ENCODE measurements around the gene PLEKHM2.

The PLEKHM2 gene

DNA sequence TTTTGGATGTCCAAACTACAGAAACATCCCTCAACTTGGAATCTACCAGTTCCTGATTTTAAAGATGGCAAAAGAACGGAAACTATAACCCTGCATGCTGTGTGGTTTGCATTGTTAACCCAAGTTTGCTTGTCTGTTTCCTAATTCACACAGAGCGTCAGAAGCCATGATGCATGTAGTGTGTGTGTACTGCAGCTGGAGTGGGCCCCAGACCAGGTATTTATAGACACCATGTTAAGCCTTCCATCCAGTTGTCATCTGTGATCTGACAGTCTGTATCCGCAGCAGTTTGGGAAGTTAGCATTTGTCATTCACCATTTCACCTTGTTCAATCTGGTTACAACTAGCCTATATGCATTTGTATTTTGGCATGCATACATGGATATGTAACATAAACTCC is 27.7 kb upstream of the PLEKHM2 start:
- Histone ChIP-seq H3K27me3 (ENCODE audit: control insufficient read depth, insufficient read depth, low read length) (no peaks in the 10 kb centered on the region), H3K36me3 (ENCODE audit: control insufficient read depth, insufficient read depth, low read length) (peaks cover 87% of the 10 kb centered on the region), H3K4me3 (ENCODE audit: low read depth, low read length) (no peak overlapping the region), H3K4me1 (ENCODE audit: control insufficient read depth, insufficient read depth, low read length) (no peaks in the 10 kb centered on the region), H3K9me3 (ENCODE audit: control insufficient read depth, insufficient read depth, low read length) (no peaks in the 10 kb centered on the region), H3K9ac (ENCODE audit: low read depth, low read length) (no peak overlapping the region), H3K27ac (ENCODE audit: low read depth, low read length) (no peak overlapping the region)

DNA sequence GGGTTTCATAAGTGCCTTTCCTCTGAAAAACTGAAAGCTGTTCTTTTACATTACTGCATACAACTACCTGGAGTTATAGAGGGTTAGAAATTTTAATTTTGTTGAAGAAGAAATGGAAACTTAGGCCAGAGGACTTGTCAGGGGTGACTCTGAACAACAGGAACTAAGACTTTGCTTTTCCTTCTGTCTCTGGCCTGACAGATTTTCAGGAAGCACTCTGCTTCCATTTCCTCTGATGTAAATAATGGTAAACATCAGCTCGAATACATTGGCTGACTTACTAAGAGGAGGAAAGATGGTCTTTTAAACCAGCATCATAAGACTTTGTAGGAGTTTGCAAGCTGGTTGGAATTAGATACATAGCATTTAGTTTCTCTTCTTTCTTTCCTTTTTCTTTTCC is 27.1 kb upstream of the PLEKHM2 start:
- no peak overlapping the region for H3K4me3 ChIP-seq (ENCODE audit: low read depth, low read length)
- H3K27me3 ChIP-seq (ENCODE audit: control insufficient read depth, insufficient read depth, low read length): no peaks in the 10 kb centered on the region
- no peak overlapping the region for H3K9ac ChIP-seq (ENCODE audit: low read depth, low read length)
- H3K4me1 ChIP-seq (ENCODE audit: control insufficient read depth, insufficient read depth, low read length): no peaks in the 10 kb centered on the region
- no peaks in the 10 kb centered on the region for H3K9me3 ChIP-seq (ENCODE audit: control insufficient read depth, insufficient read depth, low read length)
- H3K36me3 ChIP-seq (ENCODE audit: control insufficient read depth, insufficient read depth, low read length): peaks cover 87% of the 10 kb centered on the region
- H3K27ac ChIP-seq (ENCODE audit: low read depth, low read length): no peak overlapping the region

DNA sequence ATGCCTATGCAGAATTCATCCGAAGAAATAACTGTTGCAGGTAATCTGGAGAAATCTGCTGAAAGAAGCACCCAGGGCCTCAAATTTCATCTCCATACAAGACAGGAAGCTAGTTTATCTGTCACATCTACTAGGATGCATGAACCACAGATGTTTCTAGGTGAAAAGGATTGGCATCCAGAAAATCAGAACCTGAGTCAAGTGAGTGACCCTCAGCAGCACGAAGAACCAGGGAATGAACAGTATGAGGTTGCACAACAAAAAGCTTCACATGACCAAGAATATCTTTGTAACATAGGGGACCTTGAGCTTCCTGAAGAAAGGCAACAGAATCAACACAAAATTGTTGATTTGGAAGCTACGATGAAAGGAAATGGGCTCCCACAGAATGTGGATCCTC is 24.0 kb upstream of the PLEKHM2 start:
- Histone ChIP-seq H3K9me3 (ENCODE audit: control insufficient read depth, insufficient read depth, low read length) (no peaks in the 10 kb centered on the region), H3K4me3 (ENCODE audit: low read depth, low read length) (no peak overlapping the region), H3K36me3 (ENCODE audit: control insufficient read depth, insufficient read depth, low read length) (peaks cover 68% of the 10 kb centered on the region), H3K27ac (ENCODE audit: low read depth, low read length) (no peak overlapping the region), H3K9ac (ENCODE audit: low read depth, low read length) (no peak overlapping the region), H3K4me1 (ENCODE audit: control insufficient read depth, insufficient read depth, low read length) (no peaks in the 10 kb centered on the region), H3K27me3 (ENCODE audit: control insufficient read depth, insufficient read depth, low read length) (no peaks in the 10 kb centered on the region)

DNA sequence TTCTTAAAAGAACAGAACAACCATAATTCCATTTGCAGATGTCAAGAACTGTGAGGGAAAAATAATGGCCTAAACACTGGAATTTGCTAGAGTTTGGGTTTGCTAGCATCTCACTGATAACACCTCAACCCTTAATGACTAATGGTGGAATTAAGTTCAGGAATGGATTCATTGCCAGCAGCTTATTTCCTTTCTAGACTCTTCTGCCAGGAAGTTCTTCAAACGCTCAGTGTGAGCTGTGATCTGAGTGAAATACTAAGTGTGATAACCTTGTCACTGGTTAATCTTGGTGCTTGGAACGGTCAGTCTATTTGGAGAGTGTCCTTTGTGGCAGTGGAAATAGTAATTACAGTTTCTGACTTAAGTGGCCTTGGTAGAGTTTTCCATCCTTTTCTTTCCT is 21.6 kb upstream of the PLEKHM2 start:
- Histone ChIP-seq H3K36me3 (ENCODE audit: control insufficient read depth, insufficient read depth, low read length) (peaks cover 47% of the 10 kb centered on the region), H3K4me3 (ENCODE audit: low read depth, low read length) (no peak overlapping the region), H3K27me3 (ENCODE audit: control insufficient read depth, insufficient read depth, low read length) (no peaks in the 10 kb centered on the region), H3K27ac (ENCODE audit: low read depth, low read length) (no peak overlapping the region), H3K9ac (ENCODE audit: low read depth, low read length) (no peak overlapping the region), H3K9me3 (ENCODE audit: control insufficient read depth, insufficient read depth, low read length) (no peaks in the 10 kb centered on the region), H3K4me1 (ENCODE audit: control insufficient read depth, insufficient read depth, low read length) (no peaks in the 10 kb centered on the region)

DNA sequence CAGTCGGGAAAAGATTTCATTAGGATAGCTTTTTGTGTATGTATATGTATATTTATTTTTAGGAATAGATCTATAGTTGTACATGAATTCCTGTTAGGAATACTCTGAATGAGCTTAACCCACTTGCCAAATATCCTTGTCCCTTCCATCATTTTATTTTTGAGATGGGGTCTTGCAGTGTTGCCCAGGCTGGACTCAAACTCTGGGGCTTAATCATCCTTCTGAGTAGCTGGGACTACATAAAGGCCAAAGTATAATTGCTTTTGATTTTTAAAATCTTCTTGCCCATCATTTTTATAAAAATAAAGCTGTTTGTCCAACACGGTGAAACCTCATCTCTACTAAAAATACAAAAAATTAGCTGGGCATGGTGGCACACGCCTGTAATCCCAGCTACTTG is 20.2 kb upstream of the PLEKHM2 start:
- Histone ChIP-seq H3K9ac (ENCODE audit: low read depth, low read length) (no peak overlapping the region), H3K9me3 (ENCODE audit: control insufficient read depth, insufficient read depth, low read length) (no peaks in the 10 kb centered on the region), H3K27ac (ENCODE audit: low read depth, low read length) (no peak overlapping the region), H3K4me1 (ENCODE audit: control insufficient read depth, insufficient read depth, low read length) (peaks cover 4% of the 10 kb centered on the region; the same call in 1 of the 2 replicates), H3K4me3 (ENCODE audit: low read depth, low read length) (no peak overlapping the region), H3K27me3 (ENCODE audit: control insufficient read depth, insufficient read depth, low read length) (no peaks in the 10 kb centered on the region), H3K36me3 (ENCODE audit: control insufficient read depth, insufficient read depth, low read length) (peaks cover 37% of the 10 kb centered on the region)

DNA sequence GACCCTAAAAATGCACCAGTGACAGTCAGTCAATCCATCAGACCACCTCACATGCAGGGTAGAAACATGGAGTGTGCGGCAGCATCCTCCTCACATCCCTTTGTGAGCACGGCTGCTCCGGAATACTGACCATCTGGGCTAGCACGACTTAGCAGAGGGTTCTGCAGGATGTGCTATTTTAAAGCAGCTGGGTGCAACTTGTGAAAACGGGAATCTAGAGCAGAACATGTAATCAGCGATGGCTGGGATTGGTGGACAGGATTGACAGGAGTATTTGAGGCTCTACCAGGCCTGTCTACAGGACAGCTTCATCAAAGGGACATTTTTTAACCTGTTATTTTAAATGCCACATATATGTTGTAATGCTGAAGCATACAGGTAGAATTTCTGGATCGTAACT is 16.8 kb upstream of the PLEKHM2 start:
- no peak overlapping the region for H3K4me3 ChIP-seq (ENCODE audit: low read depth, low read length)
- H3K9me3 ChIP-seq (ENCODE audit: control insufficient read depth, insufficient read depth, low read length): no peaks in the 10 kb centered on the region
- peaks cover 7% of the 10 kb centered on the region; the same call in 1 of the 2 replicates for H3K4me1 ChIP-seq (ENCODE audit: control insufficient read depth, insufficient read depth, low read length)
- no peak overlapping the region for H3K27ac ChIP-seq (ENCODE audit: low read depth, low read length)
- H3K9ac ChIP-seq (ENCODE audit: low read depth, low read length): no peak overlapping the region
- H3K36me3 ChIP-seq (ENCODE audit: control insufficient read depth, insufficient read depth, low read length): peaks cover 3% of the 10 kb centered on the region
- no peaks in the 10 kb centered on the region for H3K27me3 ChIP-seq (ENCODE audit: control insufficient read depth, insufficient read depth, low read length)

DNA sequence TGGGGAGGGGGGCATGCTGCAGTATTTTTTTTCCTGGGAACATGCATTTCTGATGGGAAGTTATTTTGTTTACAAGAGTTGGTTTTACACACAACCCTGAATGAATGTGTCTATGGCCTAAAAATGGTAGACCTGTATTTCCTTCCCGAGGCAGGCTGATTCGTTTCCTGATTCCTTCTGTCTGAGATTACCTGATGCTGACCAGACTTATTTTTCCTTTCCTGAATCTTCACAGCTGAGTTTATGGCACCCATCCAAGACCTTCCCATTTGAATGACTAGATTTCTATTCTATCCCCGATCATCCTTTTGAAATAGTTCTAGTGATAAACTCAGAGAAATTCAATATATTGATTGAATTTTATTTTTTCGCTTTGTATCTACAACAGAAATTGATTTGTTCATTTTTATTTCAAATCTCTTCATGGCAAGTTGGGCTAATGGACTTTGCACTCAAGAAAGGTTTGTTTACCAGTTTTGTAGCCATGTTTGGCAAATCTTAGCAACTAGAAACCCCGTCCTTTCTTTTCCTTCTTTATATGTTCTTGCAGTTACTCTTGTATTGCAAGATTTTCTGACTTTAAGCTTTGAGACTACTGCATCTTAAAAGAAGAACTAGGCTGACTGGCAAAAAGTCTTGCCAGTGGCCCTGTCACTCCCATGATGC is 15.9 kb upstream of the PLEKHM2 start:
- no peaks in the 10 kb centered on the region for H3K27me3 ChIP-seq (ENCODE audit: control insufficient read depth, insufficient read depth, low read length)
- no peak overlapping the region for H3K4me3 ChIP-seq (ENCODE audit: low read depth, low read length)
- H3K27ac ChIP-seq (ENCODE audit: low read depth, low read length): no peak overlapping the region
- H3K36me3 ChIP-seq (ENCODE audit: control insufficient read depth, insufficient read depth, low read length): no peaks in the 10 kb centered on the region
- no peak overlapping the region for H3K9ac ChIP-seq (ENCODE audit: low read depth, low read length)
- H3K4me1 ChIP-seq (ENCODE audit: control insufficient read depth, insufficient read depth, low read length): peaks cover 7% of the 10 kb centered on the region; the same call in 1 of the 2 replicates
- H3K9me3 ChIP-seq (ENCODE audit: control insufficient read depth, insufficient read depth, low read length): no peaks in the 10 kb centered on the region

DNA sequence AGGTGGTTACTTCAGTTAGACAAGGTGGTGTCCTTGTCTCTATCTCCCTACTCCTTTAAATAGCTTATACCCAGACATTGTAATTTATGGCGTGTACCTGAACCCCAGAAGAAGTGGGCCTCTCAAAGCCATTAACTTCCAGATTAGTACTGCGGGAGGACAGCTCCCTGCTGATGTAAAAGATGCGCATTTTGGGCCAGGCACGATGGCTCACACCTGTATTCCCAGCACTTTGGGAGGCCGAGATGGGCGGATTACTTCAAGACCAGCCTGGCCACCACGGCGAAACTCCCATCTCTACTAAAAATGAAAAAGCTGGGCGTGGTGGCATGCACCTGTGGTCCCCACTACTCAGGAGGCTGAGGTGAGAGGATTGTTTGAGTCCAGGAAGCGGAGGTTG is 15.0 kb upstream of the PLEKHM2 start:
- Histone ChIP-seq H3K4me3 (ENCODE audit: low read depth, low read length) (no peak overlapping the region), H3K9ac (ENCODE audit: low read depth, low read length) (no peak overlapping the region), H3K36me3 (ENCODE audit: control insufficient read depth, insufficient read depth, low read length) (no peaks in the 10 kb centered on the region), H3K9me3 (ENCODE audit: control insufficient read depth, insufficient read depth, low read length) (no peaks in the 10 kb centered on the region), H3K27me3 (ENCODE audit: control insufficient read depth, insufficient read depth, low read length) (no peaks in the 10 kb centered on the region), H3K27ac (ENCODE audit: low read depth, low read length) (no peak overlapping the region), H3K4me1 (ENCODE audit: control insufficient read depth, insufficient read depth, low read length) (peaks cover 7% of the 10 kb centered on the region; the same call in 1 of the 2 replicates)

DNA sequence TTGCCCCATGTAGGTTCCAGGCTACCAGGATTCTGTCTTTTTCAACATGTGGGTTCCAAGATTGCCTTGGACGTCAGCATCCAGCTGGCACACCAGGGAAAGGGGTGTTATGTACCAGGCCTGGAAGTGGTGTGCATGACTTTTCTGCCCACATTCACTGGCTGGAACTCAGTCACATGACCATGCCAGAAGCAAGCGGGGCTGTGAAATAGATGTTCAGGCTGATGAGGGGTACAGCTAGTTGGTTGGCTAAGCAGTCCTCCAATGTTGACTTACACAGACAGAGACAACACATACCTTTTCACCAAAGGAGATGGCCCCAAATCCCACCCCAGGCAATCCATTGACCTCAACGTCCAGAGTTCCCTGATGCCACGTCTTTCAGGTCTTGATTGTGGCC is 14.3 kb upstream of the PLEKHM2 start:
- Histone ChIP-seq H3K4me3 (ENCODE audit: low read depth, low read length) (no peak overlapping the region), H3K9ac (ENCODE audit: low read depth, low read length) (no peak overlapping the region), H3K27ac (ENCODE audit: low read depth, low read length) (no peak overlapping the region), H3K36me3 (ENCODE audit: control insufficient read depth, insufficient read depth, low read length) (no peaks in the 10 kb centered on the region), H3K27me3 (ENCODE audit: control insufficient read depth, insufficient read depth, low read length) (no peaks in the 10 kb centered on the region), H3K9me3 (ENCODE audit: control insufficient read depth, insufficient read depth, low read length) (no peaks in the 10 kb centered on the region), H3K4me1 (ENCODE audit: control insufficient read depth, insufficient read depth, low read length) (peaks cover 7% of the 10 kb centered on the region; the same call in 1 of the 2 replicates)

DNA sequence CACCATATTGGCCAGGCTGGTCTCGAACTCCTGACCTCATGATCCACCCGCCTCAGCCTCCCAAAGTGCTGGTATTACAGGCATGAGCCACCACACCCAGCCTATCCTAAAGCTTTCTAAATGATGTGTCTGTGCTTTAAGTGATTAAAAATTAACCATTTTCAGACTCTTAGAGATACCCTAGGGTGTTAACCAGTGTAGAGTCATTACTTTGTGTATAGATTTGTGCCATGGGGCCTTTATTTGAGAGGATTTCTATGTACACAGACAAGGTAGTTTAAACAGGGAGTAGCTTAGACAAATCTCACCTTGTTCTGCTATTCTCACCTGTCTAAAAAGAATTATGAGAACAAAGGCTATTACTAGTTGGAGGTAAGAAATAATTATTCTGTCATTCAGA is 12.7 kb upstream of the PLEKHM2 start:
- no peaks in the 10 kb centered on the region for H3K27me3 ChIP-seq (ENCODE audit: control insufficient read depth, insufficient read depth, low read length)
- H3K36me3 ChIP-seq (ENCODE audit: control insufficient read depth, insufficient read depth, low read length): no peaks in the 10 kb centered on the region
- no peak overlapping the region for H3K9ac ChIP-seq (ENCODE audit: low read depth, low read length)
- H3K9me3 ChIP-seq (ENCODE audit: control insufficient read depth, insufficient read depth, low read length): no peaks in the 10 kb centered on the region
- no peak overlapping the region for H3K27ac ChIP-seq (ENCODE audit: low read depth, low read length)
- H3K4me3 ChIP-seq (ENCODE audit: low read depth, low read length): no peak overlapping the region
- peaks cover 7% of the 10 kb centered on the region; the same call in 1 of the 2 replicates for H3K4me1 ChIP-seq (ENCODE audit: control insufficient read depth, insufficient read depth, low read length)

DNA sequence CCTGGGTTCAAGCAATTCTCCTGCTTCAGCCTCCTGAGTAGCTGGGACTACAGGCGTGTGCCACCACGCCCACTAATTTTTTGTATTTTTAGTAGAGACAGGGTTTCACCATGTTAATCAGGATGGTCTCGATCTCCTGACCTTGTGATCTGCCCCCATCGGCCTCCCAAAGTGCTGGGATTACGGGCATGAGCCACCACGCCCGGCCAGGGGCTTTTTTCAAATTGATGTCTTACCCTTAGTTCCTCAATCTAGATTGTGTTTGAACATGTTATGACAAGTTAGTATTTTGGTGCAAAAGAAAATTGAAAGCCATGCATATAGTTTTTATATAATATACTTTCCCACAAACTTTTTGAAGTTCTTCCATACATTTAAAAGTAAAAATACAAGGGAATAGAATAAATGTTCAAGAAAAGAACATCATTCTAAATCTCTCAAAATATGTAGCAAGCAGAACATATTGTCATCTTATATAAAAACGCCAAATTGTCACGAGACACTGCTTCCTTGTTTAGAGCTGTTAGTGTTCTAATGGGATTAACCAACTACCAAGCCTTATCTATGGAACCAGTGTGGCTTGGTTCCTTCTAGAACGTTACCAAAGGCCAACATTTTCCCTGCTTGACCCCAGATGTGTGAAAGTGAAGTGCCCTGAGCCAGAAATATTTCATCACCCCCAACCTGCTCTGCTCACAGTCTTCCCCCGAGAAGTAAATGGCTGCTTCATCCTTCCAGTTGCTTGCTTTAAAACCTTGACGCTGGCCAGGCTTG is 9.5 kb upstream of the PLEKHM2 start:
- H3K27me3 ChIP-seq (ENCODE audit: control insufficient read depth, insufficient read depth, low read length): no peaks in the 10 kb centered on the region
- H3K9me3 ChIP-seq (ENCODE audit: control insufficient read depth, insufficient read depth, low read length): peaks cover 5% of the 10 kb centered on the region; the same call in 1 of the 2 replicates
- H3K4me1 ChIP-seq (ENCODE audit: control insufficient read depth, insufficient read depth, low read length): no peaks in the 10 kb centered on the region
- no peak overlapping the region for H3K9ac ChIP-seq (ENCODE audit: low read depth, low read length)
- no peak overlapping the region for H3K4me3 ChIP-seq (ENCODE audit: low read depth, low read length)
- no peaks in the 10 kb centered on the region for H3K36me3 ChIP-seq (ENCODE audit: control insufficient read depth, insufficient read depth, low read length)
- H3K27ac ChIP-seq (ENCODE audit: low read depth, low read length): no peak overlapping the region
